Measurements from ENCODE around the gene PROZ.

PROZ gene

GRCh38 chr13:113157929-113158747 is at the start of gene PROZ:
Gene PROZ (plus strand): TSS chr13:113158648. CDS start chr13:113158661, 13 bp downstream.
- no peaks in the 10 kb centered on the region for H3K9me2 ChIP-seq (replicated peaks; ENCODE audit: insufficient read depth, low read length)
- no peaks in the 10 kb centered on the region for H3K9me3 ChIP-seq (ENCODE audit: insufficient read depth, low read length)
- no peaks in the 10 kb centered on the region for H3K79me2 ChIP-seq (ENCODE audit: insufficient read depth, low read length)
- no peak within 1 kb of the TSS for H3K27ac ChIP-seq (ENCODE audit: low read depth, low read length)
- no peak for TF ChIP-seq CTCF (IDR thresholded peaks at IDR 0.05; ENCODE audit: insufficient read depth, low read length, poor library complexity, severe bottlenecking)
- no peak for TF ChIP-seq EZH2phosphoT487 (conservative IDR thresholded peaks at IDR 0.05; ENCODE audit: low read length)
- H3K9ac ChIP-seq (ENCODE audit: low read length), result no peak within 1 kb of the TSS
- no peaks in the 10 kb centered on the region for H3K36me3 ChIP-seq (ENCODE audit: low read length)
- H3K4me2 ChIP-seq (ENCODE audit: low read depth, low read length, poor library complexity, severe bottlenecking), result no peak within 1 kb of the TSS
- H3K4me3 ChIP-seq (ENCODE audit: insufficient read depth, low read length, poor library complexity, severe bottlenecking), result no peak within 1 kb of the TSS
- no peak within 1 kb of the TSS for H2AFZ ChIP-seq (ENCODE audit: low read depth, low read length, severe bottlenecking)
- no peaks in the 10 kb centered on the region for H3K27me3 ChIP-seq (ENCODE audit: low read length)
- no peaks in the 10 kb centered on the region for H4K20me1 ChIP-seq (ENCODE audit: low read depth, low read length)
- no peaks in the 10 kb centered on the region for H3F3A ChIP-seq (ENCODE audit: insufficient read depth)

- Histone ChIP-seq H3K9ac (ENCODE audit: low read length) (no peak overlapping the region), H3K9me2 (replicated peaks; ENCODE audit: insufficient read depth, low read length) (no peaks in the 10 kb centered on the region), H3K27ac (ENCODE audit: low read depth, low read length) (no peak overlapping the region), H3F3A (ENCODE audit: insufficient read depth) (no peaks in the 10 kb centered on the region), H4K20me1 (ENCODE audit: low read depth, low read length) (no peaks in the 10 kb centered on the region), H2AFZ (ENCODE audit: low read depth, low read length, severe bottlenecking) (no peak overlapping the region), H3K36me3 (ENCODE audit: low read length) (no peaks in the 10 kb centered on the region), H3K79me2 (ENCODE audit: insufficient read depth, low read length) (no peaks in the 10 kb centered on the region), H3K4me3 (ENCODE audit: insufficient read depth, low read length, poor library complexity, severe bottlenecking) (no peak overlapping the region), H3K9me3 (ENCODE audit: insufficient read depth, low read length) (no peaks in the 10 kb centered on the region), H3K4me2 (ENCODE audit: low read depth, low read length, poor library complexity, severe bottlenecking) (no peak overlapping the region), H3K27me3 (ENCODE audit: low read length) (no peaks in the 10 kb centered on the region)
- TF ChIP-seq CTCF (IDR thresholded peaks at IDR 0.05; ENCODE audit: insufficient read depth, low read length, poor library complexity, severe bottlenecking), result no peak
- no peak for TF ChIP-seq EZH2phosphoT487 (conservative IDR thresholded peaks at IDR 0.05; ENCODE audit: low read length)
These were observed 49.0 kb upstream of the PROZ start for GRCh38 chr13:113109151-113110047.

GRCh38 chr13:113110048-113110851 is 48.2 kb upstream of the PROZ start:
- Histone ChIP-seq H3K79me2 (ENCODE audit: insufficient read depth, low read length) (no peaks in the 10 kb centered on the region), H3K9me3 (ENCODE audit: insufficient read depth, low read length) (no peaks in the 10 kb centered on the region), H3K4me3 (ENCODE audit: insufficient read depth, low read length, poor library complexity, severe bottlenecking) (no peak overlapping the region), H3K9me2 (replicated peaks; ENCODE audit: insufficient read depth, low read length) (no peaks in the 10 kb centered on the region), H3K4me2 (ENCODE audit: low read depth, low read length, poor library complexity, severe bottlenecking) (no peak overlapping the region), H3K27me3 (ENCODE audit: low read length) (no peaks in the 10 kb centered on the region), H3F3A (ENCODE audit: insufficient read depth) (no peaks in the 10 kb centered on the region), H2AFZ (ENCODE audit: low read depth, low read length, severe bottlenecking) (no peak overlapping the region), H4K20me1 (ENCODE audit: low read depth, low read length) (no peaks in the 10 kb centered on the region), H3K9ac (ENCODE audit: low read length) (no peak overlapping the region), H3K36me3 (ENCODE audit: low read length) (no peaks in the 10 kb centered on the region), H3K27ac (ENCODE audit: low read depth, low read length) (no peak overlapping the region)
- TF ChIP-seq EZH2phosphoT487 (conservative IDR thresholded peaks at IDR 0.05; ENCODE audit: low read length), result no peak
- TF ChIP-seq CTCF (IDR thresholded peaks at IDR 0.05; ENCODE audit: insufficient read depth, low read length, poor library complexity, severe bottlenecking), result no peak
